KMS-11 (cell line): ENCODE results near the gene PRKAG3.

Experiments
- H2AFZ ChIP-seq: fragments of 200-600 bp; sonication (generic); 2 replicates; pipeline ENCODE4 v1.6.1; 2016; ENCODE audit warnings: antibody characterized with exemption, mixed run types, low read depth
- H3K27ac ChIP-seq: fragments of 200-600 bp; sonication (generic); 2 replicates; pipeline ENCODE4 v1.6.1; 2016; ENCODE audit warnings: mild to moderate bottlenecking, mixed run types
- H3K27me3 ChIP-seq: fragments of 200-600 bp; sonication (generic); 2 replicates; pipeline ENCODE4 v1.6.1; 2017; ENCODE audit warnings: mild to moderate bottlenecking, low read depth, mixed run types, moderate library complexity; ENCODE audit not compliant: insufficient read depth
- H3K36me3 ChIP-seq: fragments of 200-600 bp; sonication (generic); 2 replicates; pipeline ENCODE4 v1.6.1; 2017; ENCODE audit warnings: mild to moderate bottlenecking, mixed run types; ENCODE audit not compliant: insufficient read depth
- H3K4me1 ChIP-seq: fragments of 200-600 bp; sonication (generic); 2 replicates; pipeline ENCODE4 v1.6.1; 2016; ENCODE audit warnings: mild to moderate bottlenecking, low read depth, mixed run types; ENCODE audit not compliant: poor library complexity, severe bottlenecking
- H3K4me2 ChIP-seq: fragments of 200-600 bp; sonication (generic); 2 replicates; pipeline ENCODE4 v1.7.0; 2016; ENCODE audit warnings: mild to moderate bottlenecking, mixed run types
- H3K4me3 ChIP-seq: fragments of 200-600 bp; sonication (generic); IDR thresholded peaks from 2 replicates; pipeline ENCODE4 v1.6.1; 2017; ENCODE audit warnings: low read depth, low read length, mixed read lengths; ENCODE audit not compliant: insufficient read depth
- H3K79me2 ChIP-seq: fragments of 200-600 bp; sonication (generic); 2 replicates; pipeline ENCODE4 v1.6.1; 2016; ENCODE audit warnings: low read depth, mixed run types; ENCODE audit not compliant: insufficient read depth
- H3K9ac ChIP-seq: fragments of 200-600 bp; sonication (generic); 2 replicates; pipeline ENCODE4 v1.6.1; 2016; ENCODE audit warnings: mild to moderate bottlenecking, mixed run types
- H4K20me1 ChIP-seq: fragments of 200-600 bp; sonication (generic); 2 replicates; pipeline ENCODE4 v1.6.1; 2016; ENCODE audit warnings: mild to moderate bottlenecking, mixed run types; ENCODE audit not compliant: insufficient read depth
- CTCF ChIP-seq: fragments of 200-600 bp; sonication (generic); conservative IDR thresholded peaks from 2 replicates; pipeline ENCODE4 v1.6.1; 2017; ENCODE audit warnings: low read depth, mild to moderate bottlenecking, antibody characterized with exemption, low read length, moderate library complexity, mixed read lengths

Gene PRKAG3

GRCh38 chr2:218812096-218812815, 19.3 kb downstream of the PRKAG3 start:
- Histone ChIP-seq H3K36me3 (no peaks in the 10 kb centered on the region), H3K4me2 (no peak overlapping the region), H4K20me1 (no peaks in the 10 kb centered on the region), H2AFZ (no peak overlapping the region), H3K79me2 (no peaks in the 10 kb centered on the region), H3K9ac (no peak overlapping the region), H3K27me3 (no peaks in the 10 kb centered on the region), H3K4me1 (no peaks in the 10 kb centered on the region), H3K4me3 (no peak overlapping the region), H3K27ac (no peak overlapping the region)
- no peak for TF ChIP-seq CTCF

- Histone ChIP-seq H3K79me2 (no peaks in the 10 kb centered on the region), H3K4me1 (peaks cover 9% of the 10 kb centered on the region), H3K9ac (no peak overlapping the region), H3K36me3 (no peaks in the 10 kb centered on the region), H3K4me2 (no peak overlapping the region), H4K20me1 (no peaks in the 10 kb centered on the region), H2AFZ (no peak overlapping the region), H3K27ac (no peak overlapping the region), H3K27me3 (no peaks in the 10 kb centered on the region), H3K4me3 (no peak overlapping the region)
- TF ChIP-seq CTCF: no peak
These were observed 20.2 kb downstream of the PRKAG3 start for GRCh38 chr2:218811382-218811781.

- H2AFZ ChIP-seq: no peak overlapping the region
- no peaks in the 10 kb centered on the region for H4K20me1 ChIP-seq
- no peak overlapping the region for H3K4me3 ChIP-seq
- H3K4me1 ChIP-seq: peaks cover 20% of the 10 kb centered on the region
- H3K36me3 ChIP-seq: no peaks in the 10 kb centered on the region
- H3K9ac ChIP-seq: no peak overlapping the region
- no peaks in the 10 kb centered on the region for H3K27me3 ChIP-seq
- H3K79me2 ChIP-seq: no peaks in the 10 kb centered on the region
- no peak overlapping the region for H3K27ac ChIP-seq
- no peak overlapping the region for H3K4me2 ChIP-seq
- TF ChIP-seq CTCF: no peak
These were observed 21.3 kb downstream of the PRKAG3 start for GRCh38 chr2:218810256-218810655.

GRCh38 chr2:218809515-218809914, 22.1 kb downstream of the PRKAG3 start:
- Histone ChIP-seq H3K27ac (no peak overlapping the region), H3K4me3 (no peak overlapping the region), H3K4me2 (no peak overlapping the region), H3K4me1 (peaks cover 24% of the 10 kb centered on the region), H3K9ac (no peak overlapping the region), H3K27me3 (no peaks in the 10 kb centered on the region), H4K20me1 (no peaks in the 10 kb centered on the region), H3K36me3 (no peaks in the 10 kb centered on the region), H3K79me2 (no peaks in the 10 kb centered on the region), H2AFZ (no peak overlapping the region)
- TF ChIP-seq CTCF: no peak
